Fibroblast of upper back skin (primary cell): ENCODE data around the gene RNF43.
"Not testable (repeated sequence)": the region's sequence is repeated elsewhere in the genome, so short reads cannot be mapped to it uniquely, and the experiment has no call there.

Experiments
- DNase-seq: peaks from one replicate; pipeline ENCODE4 v3.0.0-alpha.2; 2013

The RNF43 gene

GRCh38 chr17:58403311-58403710, 14.0 kb downstream of the RNF43 start:
- DNase-seq = no peak

GRCh38 chr17:58402679-58403078, 14.7 kb downstream of the RNF43 start:
- peak; percentile 79 for DNase-seq

- peak; percentile 78 for DNase-seq
These were observed 15.3 kb downstream of the RNF43 start for GRCh38 chr17:58402047-58402446.

- DNase-seq = no peak
These were observed 16.0 kb downstream of the RNF43 start for GRCh38 chr17:58401287-58401686.

GRCh38 chr17:58400826-58401225, 16.5 kb downstream of the RNF43 start:
- DNase-seq = no peak

- no peak for DNase-seq
These were observed 17.4 kb downstream of the RNF43 start for GRCh38 chr17:58399974-58400373.

- no peak for DNase-seq
These were observed 18.6 kb downstream of the RNF43 start for GRCh38 chr17:58398574-58399266.

GRCh38 chr17:58397421-58397820, 19.9 kb downstream of the RNF43 start:
- not testable (repeated sequence) for DNase-seq

GRCh38 chr17:58396173-58396572, 21.2 kb downstream of the RNF43 start:
- DNase-seq = no peak

- DNase-seq = no peak
These were observed 22.7 kb downstream of the RNF43 start for GRCh38 chr17:58394534-58395223.

GRCh38 chr17:58391302-58391984, 25.9 kb downstream of the RNF43 start:
- no peak for DNase-seq

- DNase-seq = no peak
These were observed 26.4 kb downstream of the RNF43 start for GRCh38 chr17:58390884-58391283.

GRCh38 chr17:58388302-58389190, 28.8 kb downstream of the RNF43 start:
- no peak for DNase-seq

- no peak for DNase-seq
These were observed 29.5 kb downstream of the RNF43 start for GRCh38 chr17:58387834-58388233.

GRCh38 chr17:58386708-58387107, 30.6 kb downstream of the RNF43 start:
- no peak for DNase-seq

- DNase-seq = no peak
These were observed 31.9 kb downstream of the RNF43 start for GRCh38 chr17:58385359-58385899.

- DNase-seq = no peak
These were observed 32.4 kb downstream of the RNF43 start for GRCh38 chr17:58384897-58385296.

- no peak for DNase-seq
These were observed 33.4 kb downstream of the RNF43 start for GRCh38 chr17:58383892-58384462.

- DNase-seq = no peak
These were observed 34.5 kb downstream of the RNF43 start for GRCh38 chr17:58382872-58383242.

GRCh38 chr17:58382108-58382871, 35.0 kb downstream of the RNF43 start:
- no peak for DNase-seq
